Mesenteric fat pad (tissue), 1 donor: Measurements from ENCODE around the gene COQ4. TPM values are rescaled to one million over a fixed set of nuclear protein-coding genes. Genes with fewer than 3 reads are reported as not detected.

Source experiments
- DNase-seq: peaks from one replicate; pipeline ENCODE4 v3.0.0-alpha.2; 2020; ENCODE audit warnings: low spot score
- total RNA-seq: library from RNA; stranded (reverse); fragmentation: NEBNext Ultra II Directional; extraction: Animal tissue kit (Norgen Biotek cat#: 25700); gene quantifications from one replicate; pipeline ENCODE4 v1.2.1, GENCODE V29; 2021
- donor health status: DM: yes; HTN: yes; CAD: no.

COQ4 gene
- total RNA-seq, 1 donor from 2014 or later, result 25.7 TPM

DNA sequence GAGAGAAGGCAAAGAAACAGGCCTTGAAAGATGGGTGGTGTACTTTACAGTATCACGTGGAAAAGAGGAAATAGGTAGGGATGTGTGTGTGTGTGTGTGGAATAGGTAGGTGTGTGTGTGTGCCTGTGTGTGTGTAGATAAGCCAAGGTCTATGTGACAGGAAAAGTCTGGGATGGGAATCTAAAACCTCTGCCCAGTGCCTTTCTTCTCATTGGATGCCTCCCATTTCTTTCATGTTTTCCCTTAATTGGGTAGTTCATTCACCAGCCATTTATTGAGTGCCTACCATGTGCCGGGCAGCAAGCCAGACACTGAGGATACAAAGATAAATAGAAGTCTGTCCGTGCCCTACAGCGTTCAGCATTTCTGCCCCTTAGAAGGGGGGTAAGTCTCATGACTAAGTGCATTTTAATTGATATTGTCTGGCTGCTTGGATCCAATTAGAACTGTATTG is 49.6 kb downstream of the COQ4 start:
- DNase-seq, result no peak

DNA sequence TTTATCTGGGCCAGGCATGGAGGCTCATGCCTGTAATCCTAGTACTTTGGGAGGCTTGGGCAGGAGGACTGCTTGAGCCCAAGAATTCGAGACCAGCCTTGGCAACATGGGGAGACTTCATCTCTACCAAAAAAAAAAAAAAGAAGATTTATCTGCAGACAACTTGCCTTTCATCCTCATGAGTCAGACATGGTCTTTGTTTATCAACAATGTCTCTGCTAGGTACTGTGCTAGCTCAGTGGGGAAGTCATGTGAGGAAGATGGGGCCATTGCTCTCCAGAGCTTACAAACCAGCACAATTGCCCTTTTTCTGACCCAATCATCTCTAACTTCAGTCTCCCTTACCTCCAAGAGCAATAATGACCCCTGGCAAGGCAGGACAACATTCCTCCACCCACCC is 50.1 kb downstream of the COQ4 start:
- no peak for DNase-seq

DNA sequence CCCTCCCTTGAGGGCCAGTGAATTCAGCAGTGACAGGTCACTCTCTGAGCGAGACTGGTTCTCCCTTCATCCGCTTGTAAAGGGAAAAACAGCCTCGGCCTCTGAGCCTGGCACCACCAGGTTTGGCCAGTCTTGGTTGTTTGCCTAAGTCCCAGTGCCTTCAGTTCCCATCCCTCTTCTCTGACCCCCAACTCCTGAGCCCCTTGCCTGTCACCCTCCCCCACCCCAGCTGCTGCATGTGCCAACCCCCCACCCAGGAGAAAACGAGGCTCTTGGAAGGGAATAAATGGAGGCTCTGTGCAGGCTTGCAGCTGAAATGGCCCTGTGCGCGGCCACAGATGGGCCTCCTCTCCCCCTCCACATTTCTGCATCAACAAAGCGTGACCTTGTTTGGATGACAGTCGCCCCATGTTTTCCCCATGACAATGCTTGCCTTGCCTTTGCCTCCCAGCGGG is 51.6 kb downstream of the COQ4 start:
- no peak for DNase-seq

GRCh38 chr9:128375865-128376264 is 53.2 kb downstream of the COQ4 start:
- DNase-seq, result no peak

DNA sequence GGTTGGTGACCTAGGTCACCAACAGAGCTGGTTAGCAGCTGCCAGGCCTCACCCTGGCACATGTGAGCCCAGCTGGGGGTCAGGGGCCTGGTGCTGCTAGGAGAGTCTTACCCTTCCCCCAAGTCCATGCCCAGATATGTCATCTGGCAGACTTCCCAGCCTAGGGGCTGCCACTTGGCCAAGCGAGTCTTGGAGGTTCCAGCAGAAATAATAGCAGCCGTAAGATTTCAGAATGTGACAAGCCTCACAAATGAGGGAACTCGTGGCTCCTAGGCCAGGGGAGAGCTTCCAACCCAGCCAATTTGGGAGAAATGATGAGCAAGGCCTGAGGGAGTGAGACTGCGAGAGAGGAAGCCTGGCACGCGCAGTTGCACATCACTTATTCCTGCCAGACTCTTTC is 59.6 kb downstream of the COQ4 start:
- no peak for DNase-seq

- no peak for DNase-seq
These were observed 60.5 kb downstream of the COQ4 start for GRCh38 chr9:128383007-128383753.

Other genes with a start within 250 kb of the COQ4 start
- gene PTGES2, start 195.1 kb upstream of the COQ4 start, total RNA-seq, result 59.5 TPM
- gene LCN2, start 173.4 kb upstream of the COQ4 start, total RNA-seq, result 0.64 TPM
- 63.7 TPM for gene BBLN, start 162.6 kb upstream of the COQ4 start, total RNA-seq
- 100.0 TPM for gene CIZ1, start 131.3 kb upstream of the COQ4 start, total RNA-seq
- 24.1 TPM for gene DNM1, start 119.5 kb upstream of the COQ4 start, total RNA-seq
- 130 TPM for gene GOLGA2, start 46.8 kb upstream of the COQ4 start, total RNA-seq
- gene SWI5, start 46.6 kb upstream of the COQ4 start, total RNA-seq, result 16.0 TPM
- gene TRUB2, start 392 bp upstream of the COQ4 start, total RNA-seq, result 25.0 TPM
- 27.9 TPM for gene SLC27A4, start 17.7 kb downstream of the COQ4 start, total RNA-seq
- gene URM1, start 48.5 kb downstream of the COQ4 start, total RNA-seq, result 55.7 TPM
- 46.0 TPM for gene CERCAM, start 98.0 kb downstream of the COQ4 start, total RNA-seq
- 18.6 TPM for gene ODF2, start 133.2 kb downstream of the COQ4 start, total RNA-seq
- 19.0 TPM for gene GLE1, start 181.9 kb downstream of the COQ4 start, total RNA-seq
- 361 TPM for gene SPTAN1, start 229.7 kb downstream of the COQ4 start, total RNA-seq